ENCODE data around the gene PTPRT. TPM values are rescaled to one million over a fixed set of nuclear protein-coding genes. Genes with fewer than 3 reads are reported as not detected.

Gene PTPRT
- total and polyA plus RNA-seq, 2 experiments from 2014 or later: not detected

DNA sequence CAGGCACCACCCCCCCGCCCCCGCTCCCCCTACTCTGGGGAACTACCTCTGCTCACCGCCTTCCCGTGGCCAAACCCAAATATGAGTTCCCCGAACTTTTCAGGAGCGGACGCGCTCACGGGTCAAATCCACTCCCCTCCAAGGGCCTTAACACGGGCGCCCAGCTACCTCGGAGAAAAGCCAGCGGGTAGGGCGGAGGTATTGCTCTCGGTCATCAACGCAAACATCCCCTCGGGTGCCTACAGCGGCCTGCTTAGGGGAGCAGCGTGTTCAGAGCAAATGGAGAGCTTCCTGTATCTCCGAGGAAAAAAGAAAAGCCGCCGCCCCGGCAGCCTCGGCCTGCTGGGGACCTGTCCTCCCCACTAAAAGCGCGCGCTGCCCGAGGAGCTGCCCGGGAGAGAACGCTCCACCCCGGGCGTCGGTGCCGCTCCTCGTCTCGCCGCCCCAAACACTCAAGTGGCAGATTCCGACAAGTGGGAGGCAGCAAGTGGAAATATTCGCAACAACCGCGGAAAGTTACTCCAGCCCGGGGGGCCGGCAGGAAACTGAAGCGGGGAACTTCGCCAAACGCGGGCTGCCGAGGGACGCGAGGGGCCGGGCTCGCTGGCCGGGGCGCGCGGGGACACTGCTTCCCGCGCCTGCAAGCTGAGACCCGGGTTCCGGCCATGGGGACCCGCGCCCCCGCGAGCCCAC, 699 bp downstream of the PTPRT start:
- H3K27me3 Mint-ChIP-seq (ENCODE audit: insufficient read depth, low read depth, poor library complexity): peaks cover 22% of the 10 kb centered on the region
- no peaks in the 10 kb centered on the region; the same call in 2 of the 3 replicates for H3K4me1 Mint-ChIP-seq
- peak; percentile 20 for DNase-seq (ENCODE audit: low spot score)
- H3K27ac Mint-ChIP-seq: no peak overlapping the region
- H2AFZ ChIP-seq: peak overlapping the region; percentile 47; the same call in 1 of the 2 replicates
- peaks cover 41% of the 10 kb centered on the region for H3K27me3 ChIP-seq (ENCODE audit: insufficient read depth)
- peaks cover 86% of the 10 kb centered on the region for H3K9me3 Mint-ChIP-seq
- peak; percentile 17; the same call in 1 of the 3 replicates for ATAC-seq
- no peaks in the 10 kb centered on the region for H4K20me1 ChIP-seq (replicated peaks; ENCODE audit: insufficient read depth)
- peaks cover 24% of the 10 kb centered on the region; the same call in 2 of the 3 replicates for H3K36me3 Mint-ChIP-seq (ENCODE audit: low read depth)
- peak overlapping the region; percentile 64 for H3K4me3 Mint-ChIP-seq
- no peaks in the 10 kb centered on the region for H3F3A ChIP-seq (replicated peaks; ENCODE audit: low read depth)
- no peaks in the 10 kb centered on the region for H3K79me2 ChIP-seq (replicated peaks; ENCODE audit: insufficient read depth)
- no peak overlapping the region for H3K27ac ChIP-seq (ENCODE audit: low read depth)
- peak overlapping the region; percentile 53 for H3K4me3 ChIP-seq
- TF ChIP-seq CTCF (conservative IDR thresholded peaks at IDR 0.05; ENCODE audit: low read depth in 2 of 2) (no peak), EZH2 (IDR thresholded peaks at IDR 0.05; ENCODE audit: low read depth, unreplicated experiment) (peak; percentile 64)
- H3K9me2 ChIP-seq (ENCODE audit: insufficient read depth): no peaks in the 10 kb centered on the region
- H3K4me2 ChIP-seq: peak overlapping the region; percentile 77
- no peaks in the 10 kb centered on the region; the same call in 1 of the 2 replicates for H3K36me3 ChIP-seq (ENCODE audit: insufficient read depth)
- H3K4me1 ChIP-seq (ENCODE audit: insufficient read depth): no peaks in the 10 kb centered on the region

DNA sequence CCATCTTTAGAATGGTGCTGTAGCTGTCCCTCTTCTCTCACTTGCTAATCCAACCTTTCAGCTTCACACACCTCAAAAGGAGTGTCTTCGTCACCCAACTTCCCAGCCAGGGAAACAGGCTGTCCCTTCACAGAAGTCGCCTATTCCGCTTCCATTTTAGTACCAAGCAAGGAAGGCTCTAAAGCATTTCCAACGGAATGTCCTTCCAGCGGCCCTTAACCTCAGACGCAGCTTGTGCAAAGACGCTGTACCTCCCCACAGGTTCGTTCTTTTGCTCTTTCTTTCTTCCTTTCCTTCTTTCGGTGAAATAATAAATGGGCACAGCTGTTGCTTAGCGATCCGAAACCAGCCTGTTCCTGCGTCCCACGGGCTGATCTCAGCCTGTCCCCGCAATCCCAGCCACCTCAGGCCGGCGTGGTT, 1.5 kb downstream of the PTPRT start:
- no peak overlapping the region for H3K4me2 ChIP-seq
- Mint-ChIP-seq H3K27me3 (ENCODE audit: insufficient read depth, low read depth, poor library complexity) (peaks cover 25% of the 10 kb centered on the region), H3K4me3 (peak overlapping the region; percentile 58), H3K27ac (no peak overlapping the region), H3K9me3 (peaks cover 86% of the 10 kb centered on the region), H3K4me1 (no peaks in the 10 kb centered on the region; the same call in 2 of the 3 replicates), H3K36me3 (ENCODE audit: low read depth) (peaks cover 31% of the 10 kb centered on the region; the same call in 2 of the 3 replicates)
- DNase-seq (ENCODE audit: low spot score): no peak
- H3K27me3 ChIP-seq (ENCODE audit: insufficient read depth): peaks cover 41% of the 10 kb centered on the region
- no peaks in the 10 kb centered on the region; the same call in 1 of the 2 replicates for H3K36me3 ChIP-seq (ENCODE audit: insufficient read depth)
- no peak overlapping the region for H3K4me3 ChIP-seq
- no peaks in the 10 kb centered on the region for H4K20me1 ChIP-seq (replicated peaks; ENCODE audit: insufficient read depth)
- no peak for ATAC-seq
- H3K9me2 ChIP-seq (ENCODE audit: insufficient read depth): no peaks in the 10 kb centered on the region
- no peaks in the 10 kb centered on the region for H3F3A ChIP-seq (replicated peaks; ENCODE audit: low read depth)
- no peak overlapping the region for H2AFZ ChIP-seq
- H3K27ac ChIP-seq (ENCODE audit: low read depth): no peak overlapping the region
- no peaks in the 10 kb centered on the region for H3K79me2 ChIP-seq (replicated peaks; ENCODE audit: insufficient read depth)
- H3K4me1 ChIP-seq (ENCODE audit: insufficient read depth): no peaks in the 10 kb centered on the region
- TF ChIP-seq NANOG (IDR thresholded peaks at IDR 0.05; ENCODE audit: borderline replicate concordance) (no peak), ZNF331 (CRISPR knock-in tag; IDR thresholded peaks at IDR 0.05; ENCODE audit: low read depth) (no peak), JUNB (IDR thresholded peaks at IDR 0.05; ENCODE audit: unreplicated experiment) (no peak), CTCF (conservative IDR thresholded peaks at IDR 0.05; ENCODE audit: low read depth in 2 of 2) (no peak), ZNF462 (CRISPR knock-in tag; IDR thresholded peaks at IDR 0.05) (no peak), EZH2 (IDR thresholded peaks at IDR 0.05; ENCODE audit: low read depth, unreplicated experiment) (no peak), STAT1 (IDR thresholded peaks at IDR 0.05; ENCODE audit: unreplicated experiment) (no peak), ZNF114 (CRISPR knock-in tag; IDR thresholded peaks at IDR 0.05) (no peak), CREB1 (CRISPR knock-in tag; IDR thresholded peaks at IDR 0.05; ENCODE audit: low read depth) (no peak), EZH2phosphoT487 (IDR thresholded peaks at IDR 0.05; ENCODE audit: unreplicated experiment) (no peak)
